Right atrium auricular region (tissue), 2 donors: Measurements from ENCODE around the gene VWA8. TPM values are rescaled to one million over a fixed set of nuclear protein-coding genes. Genes with fewer than 3 reads are reported as not detected.
"Not testable (repeated sequence)": the region's sequence is repeated elsewhere in the genome, so short reads cannot be mapped to it uniquely, and the experiment has no call there.

ENCODE experiments used
- DNase-seq: peaks from one replicate; pipeline ENCODE4 v3.0.0-alpha.2; 2019; ENCODE audit warnings: low spot score
- H3K27ac ChIP-seq, 2 donors: fragments of 200-600 bp; sonication (generic); 1 replicate in 1 of 2; 2 replicates in 1 of 2; pipeline ENCODE4 v1.5.1; 2016 to 2019
- H3K27me3 ChIP-seq, 2 donors: fragments of 200-600 bp; sonication (generic); one replicate each; pipeline versions ENCODE4 v1.5.1 to v1.6.0; 2017 to 2019
- H3K36me3 ChIP-seq: fragments of 200-600 bp; sonication (generic); one replicate; pipeline ENCODE4 v1.5.1; 2016
- H3K4me1 ChIP-seq, 2 donors: fragments of 200-600 bp; sonication (generic); one replicate each; pipeline versions ENCODE4 v1.5.1 to v1.6.0; 2017 to 2019
- H3K4me3 ChIP-seq, 2 donors: fragments of 200-600 bp; sonication (generic); 1 replicate in 1 of 2; 2 replicates in 1 of 2; pipeline ENCODE4 v1.5.1; 2017 to 2019; ENCODE audit warnings: mild to moderate bottlenecking in 1 of 2, moderate library complexity in 1 of 2
- H3K9me3 ChIP-seq, 2 donors: fragments of 200-600 bp; sonication (generic); one replicate each; pipeline ENCODE4 v1.5.1; 2019
- total RNA-seq, 2 donors: library from RNA; depleted of rRNA; stranded (reverse); fragments of >200 nt; gene quantifications; one replicate each; pipeline ENCODE4 v1.1.0, GENCODE V29; 2016
- TF ChIP-seq, protein P1 (sequence below), 2 donors: fragments of 200-600 bp; sonication (generic); IDR thresholded peaks; one replicate each; pipeline ENCODE4 v1.5.1; 2019; ENCODE audit warnings: antibody characterized with exemption in 2 of 2

Gene VWA8
- total RNA-seq, 2 donors from 2014 or later = 25.9 to 32.8 TPM

DNA sequence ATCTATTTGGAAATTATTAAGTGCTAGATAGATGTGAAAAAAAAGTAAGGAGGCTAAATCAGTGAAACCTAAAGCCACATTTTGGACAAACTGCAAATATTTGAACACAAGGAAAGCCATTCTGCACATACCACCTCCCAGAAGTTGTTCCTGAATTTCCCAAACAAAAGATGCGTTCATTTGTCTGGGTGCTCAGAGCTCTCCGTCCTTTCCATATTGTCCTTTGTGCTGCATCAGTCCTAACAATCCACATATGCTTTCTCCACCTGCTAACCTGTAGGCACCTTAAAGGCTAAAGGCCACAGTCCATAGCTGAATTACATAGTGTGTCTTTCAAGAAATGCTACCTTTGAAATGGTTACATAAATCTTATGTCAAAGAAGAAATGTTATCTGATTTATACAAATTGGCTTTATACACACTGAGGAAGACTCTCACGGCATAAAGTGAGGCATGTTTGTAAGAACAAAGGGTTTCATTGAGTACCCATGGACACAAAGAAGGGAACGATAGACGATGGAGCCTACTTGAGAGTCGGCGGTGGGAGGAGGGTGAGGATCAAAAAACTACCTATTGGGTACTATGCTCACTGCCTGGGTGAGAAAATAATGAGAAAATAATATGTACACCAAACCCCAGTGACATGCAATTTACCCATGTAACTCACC, 321.5 kb downstream of the VWA8 start:
- H3K36me3 ChIP-seq = no peaks in the 10 kb centered on the region
- no peaks in the 10 kb centered on the region for H3K27me3 ChIP-seq
- H3K4me3 ChIP-seq = no peak overlapping the region
- TF ChIP-seq, protein P1, sequence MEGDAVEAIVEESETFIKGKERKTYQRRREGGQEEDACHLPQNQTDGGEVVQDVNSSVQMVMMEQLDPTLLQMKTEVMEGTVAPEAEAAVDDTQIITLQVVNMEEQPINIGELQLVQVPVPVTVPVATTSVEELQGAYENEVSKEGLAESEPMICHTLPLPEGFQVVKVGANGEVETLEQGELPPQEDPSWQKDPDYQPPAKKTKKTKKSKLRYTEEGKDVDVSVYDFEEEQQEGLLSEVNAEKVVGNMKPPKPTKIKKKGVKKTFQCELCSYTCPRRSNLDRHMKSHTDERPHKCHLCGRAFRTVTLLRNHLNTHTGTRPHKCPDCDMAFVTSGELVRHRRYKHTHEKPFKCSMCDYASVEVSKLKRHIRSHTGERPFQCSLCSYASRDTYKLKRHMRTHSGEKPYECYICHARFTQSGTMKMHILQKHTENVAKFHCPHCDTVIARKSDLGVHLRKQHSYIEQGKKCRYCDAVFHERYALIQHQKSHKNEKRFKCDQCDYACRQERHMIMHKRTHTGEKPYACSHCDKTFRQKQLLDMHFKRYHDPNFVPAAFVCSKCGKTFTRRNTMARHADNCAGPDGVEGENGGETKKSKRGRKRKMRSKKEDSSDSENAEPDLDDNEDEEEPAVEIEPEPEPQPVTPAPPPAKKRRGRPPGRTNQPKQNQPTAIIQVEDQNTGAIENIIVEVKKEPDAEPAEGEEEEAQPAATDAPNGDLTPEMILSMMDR (IDR thresholded peaks at IDR 0.05) = no peak
- H3K4me1 ChIP-seq = peaks cover 0 to 23% of the 10 kb centered on the region in 2 donors
- DNase-seq = no peak
- peak overlapping the region in 1 of 2 donors; percentile 60 for H3K27ac ChIP-seq
- no peaks in the 10 kb centered on the region for H3K9me3 ChIP-seq

- TF ChIP-seq, protein P1 (IDR thresholded peaks at IDR 0.05) = no peak
- H3K4me1 ChIP-seq = peaks cover 0 to 20% of the 10 kb centered on the region in 2 donors
- DNase-seq = no peak
- H3K9me3 ChIP-seq = no peaks in the 10 kb centered on the region
- H3K27me3 ChIP-seq = no peaks in the 10 kb centered on the region
- no peak overlapping the region for H3K4me3 ChIP-seq
- no peak overlapping the region for H3K27ac ChIP-seq
- H3K36me3 ChIP-seq = no peaks in the 10 kb centered on the region
Measured at GRCh38 chr13:41637586-41637985, 323.3 kb downstream of the VWA8 start.

DNA sequence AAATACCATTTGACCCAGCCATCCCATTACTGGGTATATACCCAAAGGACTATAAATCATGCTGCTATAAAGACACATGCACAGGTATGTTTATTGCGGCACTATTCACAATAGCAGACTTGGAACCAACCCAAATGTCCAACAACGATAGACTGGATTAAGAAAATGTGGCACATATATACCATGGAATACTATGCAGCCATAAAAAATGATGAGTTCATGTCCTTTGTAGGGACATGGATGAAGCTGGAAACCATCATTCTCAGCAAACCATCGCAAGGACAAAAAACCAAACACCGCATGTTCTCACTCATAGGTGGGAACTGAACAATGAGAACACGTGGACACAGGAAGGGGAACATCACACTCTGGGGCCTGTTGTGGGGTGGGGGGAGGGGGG, 323.9 kb downstream of the VWA8 start:
- not testable (repeated sequence) for DNase-seq, H3K27me3 ChIP-seq, H3K36me3 ChIP-seq, H3K9me3 ChIP-seq, H3K27ac ChIP-seq, H3K4me3 ChIP-seq
- peaks cover 0 to 20% of the 10 kb centered on the region in 2 donors for H3K4me1 ChIP-seq

- H3K9me3 ChIP-seq, H3K4me3 ChIP-seq, H3K36me3 ChIP-seq, DNase-seq, H3K27ac ChIP-seq, H3K27me3 ChIP-seq: not testable (repeated sequence)
- peaks cover 0 to 17% of the 10 kb centered on the region in 2 donors for H3K4me1 ChIP-seq
Measured at GRCh38 chr13:41636590-41636989, 324.3 kb downstream of the VWA8 start.

- Histone ChIP-seq H3K27ac (no peak overlapping the region), H3K36me3 (no peaks in the 10 kb centered on the region), H3K4me1 (no peaks in the 10 kb centered on the region), H3K4me3 (no peak overlapping the region), H3K9me3 (no peaks in the 10 kb centered on the region), H3K27me3 (no peaks in the 10 kb centered on the region)
- DNase-seq = no peak
- TF ChIP-seq, protein P1 (IDR thresholded peaks at IDR 0.05) = no peak
Measured at GRCh38 chr13:41634407-41634806, 326.5 kb downstream of the VWA8 start.

DNA sequence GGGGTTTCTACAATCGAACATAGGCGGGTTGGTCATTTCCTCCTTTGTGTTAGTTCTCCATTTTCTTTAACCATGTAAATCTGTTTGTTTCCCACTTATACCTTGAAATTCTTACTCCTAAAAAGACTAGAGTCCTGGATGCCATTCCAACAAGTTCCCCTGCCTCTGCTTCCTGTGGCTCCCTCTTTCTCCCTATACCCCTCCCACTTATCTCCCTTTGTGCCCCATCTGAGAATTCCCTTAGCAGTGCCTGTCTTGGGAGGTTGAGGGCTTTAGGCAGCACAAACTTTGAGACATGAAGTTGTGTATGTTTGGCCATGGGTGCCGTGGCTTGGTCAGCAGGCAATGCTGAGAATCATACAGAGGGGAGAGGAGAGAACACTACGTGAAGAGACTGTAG, 327.1 kb downstream of the VWA8 start:
- TF ChIP-seq, protein P1 (IDR thresholded peaks at IDR 0.05) = no peak
- H3K27ac ChIP-seq = no peak overlapping the region
- DNase-seq = no peak

More for the DNA sequence above, 327.1 kb downstream of the VWA8 start:
- Histone ChIP-seq H3K36me3 (no peaks in the 10 kb centered on the region), H3K27me3 (no peaks in the 10 kb centered on the region), H3K4me3 (no peak overlapping the region), H3K9me3 (no peaks in the 10 kb centered on the region), H3K4me1 (no peaks in the 10 kb centered on the region)
